SK-N-MC (cell line): ENCODE measurements around the gene XCR1.
"Not testable (repeated sequence)": the region's sequence is repeated elsewhere in the genome, so short reads cannot be mapped to it uniquely, and the experiment has no call there.

Experiments used
- DNase-seq: peaks from one replicate; pipeline ENCODE4 v3.0.0-alpha.2; 2011; ENCODE audit warnings: low read depth, low spot score
- H3K27ac ChIP-seq: fragments of 200-600 bp; sonication (generic); 2 replicates; pipeline ENCODE4 v1.5.1; 2016; ENCODE audit warnings: mixed run types
- H3K36me3 ChIP-seq: fragments of 200-600 bp; sonication (generic); 2 replicates; pipeline ENCODE4 v1.6.1; 2017; ENCODE audit warnings: antibody characterized with exemption, low read length, mixed read lengths; ENCODE audit not compliant: insufficient read depth
- H3K4me3 ChIP-seq: fragments of 200-600 bp; sonication (generic); 2 replicates; pipeline ENCODE4 v1.5.1; 2016
- H3K9ac ChIP-seq: fragments of 200-600 bp; sonication (generic); 2 replicates; pipeline ENCODE4 v1.8.0; 2017; ENCODE audit warnings: mixed run types, mixed read lengths; ENCODE audit not compliant: insufficient read length
- H3K9me3 ChIP-seq: fragments of 200-600 bp; sonication (generic); 2 replicates; pipeline ENCODE4 v1.6.1; 2017; ENCODE audit warnings: low read depth, mild to moderate bottlenecking, antibody characterized with exemption, low read length, moderate library complexity, mixed read lengths
- EZH2 ChIP-seq: fragments of 200-600 bp; sonication (generic); IDR thresholded peaks from one replicate; pipeline ENCODE4 v1.6.1; 2017; ENCODE audit warnings: antibody characterized with exemption
- FOXP2 ChIP-seq: optimal IDR thresholded peaks from 2 replicates; pipeline ENCODE3; 2011; ENCODE audit warnings: mild to moderate bottlenecking, moderate library complexity; ENCODE audit not compliant: insufficient read depth; ENCODE audit errors: extremely low read length, control extremely low read depth
- POLR2AphosphoS5 ChIP-seq: IDR thresholded peaks from 2 replicates; pipeline ENCODE4 v1.6.1; 2012; ENCODE audit warnings: mild to moderate bottlenecking, low read depth, low read length, borderline replicate concordance

The XCR1 gene

GRCh38 chr3:46052531-46052930, 25.2 kb upstream of the XCR1 start:
- Histone ChIP-seq H3K4me3 (no peak overlapping the region), H3K9me3 (no peaks in the 10 kb centered on the region), H3K9ac (no peak overlapping the region), H3K27ac (no peak overlapping the region), H3K36me3 (no peaks in the 10 kb centered on the region)
- no peak for DNase-seq
- no peak for TF ChIP-seq EZH2
- no peak for TF ChIP-seq POLR2AphosphoS5
- no peak for TF ChIP-seq FOXP2

- no peak for DNase-seq
- Histone ChIP-seq H3K36me3 (no peaks in the 10 kb centered on the region), H3K4me3 (no peak overlapping the region), H3K9ac (no peak overlapping the region), H3K9me3 (no peaks in the 10 kb centered on the region), H3K27ac (no peak overlapping the region)
- TF ChIP-seq POLR2AphosphoS5 = no peak
- no peak for TF ChIP-seq FOXP2
- no peak for TF ChIP-seq EZH2
These were observed 21.8 kb upstream of the XCR1 start for GRCh38 chr3:46049093-46049492.

- not testable (repeated sequence) for DNase-seq, H3K4me3 ChIP-seq, H3K36me3 ChIP-seq, H3K27ac ChIP-seq, H3K9ac ChIP-seq, H3K9me3 ChIP-seq
These were observed 18.9 kb upstream of the XCR1 start for GRCh38 chr3:46046231-46046630.

GRCh38 chr3:46038916-46039315, 11.6 kb upstream of the XCR1 start:
- DNase-seq = no peak
- Histone ChIP-seq H3K27ac (no peak overlapping the region), H3K4me3 (no peak overlapping the region), H3K9ac (no peak overlapping the region), H3K36me3 (no peaks in the 10 kb centered on the region), H3K9me3 (no peaks in the 10 kb centered on the region)
- TF ChIP-seq EZH2 (no peak), FOXP2 (no peak)

GRCh38 chr3:46038071-46038470, 10.8 kb upstream of the XCR1 start:
- not testable (repeated sequence) for H3K4me3 ChIP-seq, DNase-seq, H3K9me3 ChIP-seq, H3K9ac ChIP-seq, H3K27ac ChIP-seq, H3K36me3 ChIP-seq

- H3K9me3 ChIP-seq = no peaks in the 10 kb centered on the region
- no peak for DNase-seq
- TF ChIP-seq EZH2 (no peak), FOXP2 (no peak), POLR2AphosphoS5 (no peak)
- no peak overlapping the region for H3K4me3 ChIP-seq
- no peak overlapping the region for H3K27ac ChIP-seq
- no peaks in the 10 kb centered on the region for H3K36me3 ChIP-seq
- H3K9ac ChIP-seq = no peak overlapping the region
These were observed 8.9 kb upstream of the XCR1 start for GRCh38 chr3:46036191-46036590.

GRCh38 chr3:46031747-46032146, 4.5 kb upstream of the XCR1 start:
- Histone ChIP-seq H3K9ac (no peak overlapping the region), H3K36me3 (no peaks in the 10 kb centered on the region), H3K4me3 (no peak overlapping the region), H3K9me3 (no peaks in the 10 kb centered on the region), H3K27ac (no peak overlapping the region)
- TF ChIP-seq EZH2 (no peak), FOXP2 (no peak), POLR2AphosphoS5 (no peak)
- DNase-seq = no peak

GRCh38 chr3:46031269-46031668, 4.0 kb upstream of the XCR1 start:
- Histone ChIP-seq H3K9ac (no peak overlapping the region), H3K4me3 (no peak overlapping the region), H3K9me3 (no peaks in the 10 kb centered on the region), H3K27ac (no peak overlapping the region), H3K36me3 (no peaks in the 10 kb centered on the region)
- DNase-seq = no peak
- TF ChIP-seq EZH2 (no peak), POLR2AphosphoS5 (no peak), FOXP2 (no peak)

GRCh38 chr3:46030626-46031025, 3.3 kb upstream of the XCR1 start:
- TF ChIP-seq POLR2AphosphoS5 (no peak), FOXP2 (no peak), EZH2 (no peak)
- no peak overlapping the region for H3K9ac ChIP-seq
- no peak overlapping the region for H3K27ac ChIP-seq
- no peak for DNase-seq
- H3K4me3 ChIP-seq = no peak overlapping the region
- no peaks in the 10 kb centered on the region for H3K36me3 ChIP-seq
- no peaks in the 10 kb centered on the region for H3K9me3 ChIP-seq

- Histone ChIP-seq H3K9me3 (no peaks in the 10 kb centered on the region), H3K27ac (no peak overlapping the region), H3K9ac (no peak overlapping the region), H3K4me3 (no peak overlapping the region), H3K36me3 (no peaks in the 10 kb centered on the region)
- DNase-seq = no peak
- no peak for TF ChIP-seq POLR2AphosphoS5
- TF ChIP-seq FOXP2 = no peak
- no peak for TF ChIP-seq EZH2
These were observed 2.8 kb upstream of the XCR1 start for GRCh38 chr3:46029953-46030543.
